ENCODE data around the gene FXYD1.

FXYD1 gene

DNA sequence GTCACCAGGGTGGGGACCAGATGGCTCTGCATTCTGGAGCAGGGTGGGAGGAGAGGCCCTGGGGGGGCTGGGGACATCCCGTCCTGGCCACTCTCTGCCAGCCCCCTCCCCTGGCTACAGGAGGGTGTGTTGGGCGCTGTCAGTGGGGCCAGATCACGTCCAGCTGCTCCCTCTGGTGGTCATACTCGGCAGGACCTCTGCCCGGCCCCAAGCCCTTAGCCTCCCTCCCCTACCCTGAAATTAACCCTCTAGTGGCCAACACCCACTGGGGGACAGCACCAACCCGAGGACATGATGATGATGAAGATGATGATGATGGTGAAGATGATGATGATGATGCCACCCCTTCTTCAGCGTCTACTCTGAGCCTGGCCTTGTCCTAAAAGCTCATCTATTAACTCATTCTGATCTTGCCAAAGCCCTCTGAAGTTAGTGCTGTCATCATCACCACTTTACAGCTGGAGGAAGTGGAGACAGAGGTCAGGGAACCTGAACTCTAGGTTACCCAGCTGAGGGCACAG lies 3.2 kb upstream of the FXYD1 start:
- TF ChIP-seq, protein P1, sequence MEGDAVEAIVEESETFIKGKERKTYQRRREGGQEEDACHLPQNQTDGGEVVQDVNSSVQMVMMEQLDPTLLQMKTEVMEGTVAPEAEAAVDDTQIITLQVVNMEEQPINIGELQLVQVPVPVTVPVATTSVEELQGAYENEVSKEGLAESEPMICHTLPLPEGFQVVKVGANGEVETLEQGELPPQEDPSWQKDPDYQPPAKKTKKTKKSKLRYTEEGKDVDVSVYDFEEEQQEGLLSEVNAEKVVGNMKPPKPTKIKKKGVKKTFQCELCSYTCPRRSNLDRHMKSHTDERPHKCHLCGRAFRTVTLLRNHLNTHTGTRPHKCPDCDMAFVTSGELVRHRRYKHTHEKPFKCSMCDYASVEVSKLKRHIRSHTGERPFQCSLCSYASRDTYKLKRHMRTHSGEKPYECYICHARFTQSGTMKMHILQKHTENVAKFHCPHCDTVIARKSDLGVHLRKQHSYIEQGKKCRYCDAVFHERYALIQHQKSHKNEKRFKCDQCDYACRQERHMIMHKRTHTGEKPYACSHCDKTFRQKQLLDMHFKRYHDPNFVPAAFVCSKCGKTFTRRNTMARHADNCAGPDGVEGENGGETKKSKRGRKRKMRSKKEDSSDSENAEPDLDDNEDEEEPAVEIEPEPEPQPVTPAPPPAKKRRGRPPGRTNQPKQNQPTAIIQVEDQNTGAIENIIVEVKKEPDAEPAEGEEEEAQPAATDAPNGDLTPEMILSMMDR (IDR thresholded peaks at IDR 0.05): peak; percentile 94
- Histone ChIP-seq H3K4me3 (peak overlapping the region; percentile 79), H3K27ac (peak overlapping the region; percentile 82 to 99)
- DNase-seq (ENCODE audit: low spot score): no peak

DNA sequence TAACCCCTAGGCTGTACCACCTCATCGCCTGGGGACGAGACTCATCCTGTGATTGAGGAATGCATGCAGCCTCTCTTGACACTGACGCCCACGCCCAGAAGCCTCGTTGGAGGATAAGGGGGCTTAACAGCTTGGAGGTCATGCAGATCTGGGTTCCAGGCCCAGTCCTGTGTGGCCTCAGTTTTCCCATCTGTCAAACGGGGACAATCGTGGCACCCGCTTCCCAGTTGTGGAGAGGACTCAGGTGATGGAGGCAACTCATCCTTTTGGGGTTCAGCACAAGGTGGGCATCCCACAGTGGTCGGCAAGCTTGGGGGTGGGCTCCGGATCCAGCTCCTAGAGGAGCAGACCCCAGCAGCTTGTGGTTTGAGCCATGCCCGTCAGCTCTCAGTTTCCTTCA lies 2.4 kb upstream of the FXYD1 start:
- TF ChIP-seq, protein P1 (IDR thresholded peaks at IDR 0.05): no peak
- no peak overlapping the region for H3K4me3 ChIP-seq
- peak overlapping the region in 1 of 2 donors; percentile 99 for H3K27ac ChIP-seq
- DNase-seq (ENCODE audit: low spot score): no peak

DNA sequence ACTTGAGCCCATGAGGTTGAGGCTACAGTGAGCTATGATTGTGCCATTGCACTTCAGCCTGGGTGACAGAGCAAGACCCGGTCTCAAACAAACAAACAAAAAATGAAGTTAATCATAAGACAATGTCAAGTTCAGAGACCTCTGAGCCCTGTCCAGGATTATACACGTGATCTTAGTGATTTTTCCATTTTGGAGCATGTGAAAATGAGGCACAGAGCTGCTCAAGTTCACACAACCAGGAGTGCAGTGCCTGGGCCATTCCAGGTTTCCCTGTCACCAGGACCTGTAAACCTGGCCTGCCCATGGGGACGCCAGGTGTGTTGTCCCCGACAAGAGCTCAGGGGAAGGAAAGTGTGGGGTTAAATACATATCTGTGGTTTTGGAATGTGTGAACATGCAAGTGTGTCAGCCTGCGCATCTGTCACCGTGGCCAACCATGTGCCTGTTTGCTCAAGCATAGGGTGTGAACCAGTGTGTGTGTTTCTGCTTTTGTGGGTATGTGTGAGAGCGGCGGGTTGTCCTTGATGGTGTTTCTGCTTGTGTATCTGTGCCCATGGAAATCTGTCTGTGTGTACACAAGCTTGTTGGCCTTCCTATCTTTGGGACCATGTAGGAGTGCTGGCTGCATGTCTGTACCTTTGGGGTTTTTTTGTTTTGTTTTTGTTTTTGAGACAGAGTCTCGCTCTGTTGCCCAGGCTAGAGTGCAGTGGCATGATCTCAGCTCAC lies 1.5 kb upstream of the FXYD1 start:
- H3K27ac ChIP-seq: peak overlapping the region; percentile 23 to 99
- H3K4me3 ChIP-seq: no peak overlapping the region
- TF ChIP-seq, protein P1 (IDR thresholded peaks at IDR 0.05): no peak
- DNase-seq (ENCODE audit: low spot score): no peak

DNA sequence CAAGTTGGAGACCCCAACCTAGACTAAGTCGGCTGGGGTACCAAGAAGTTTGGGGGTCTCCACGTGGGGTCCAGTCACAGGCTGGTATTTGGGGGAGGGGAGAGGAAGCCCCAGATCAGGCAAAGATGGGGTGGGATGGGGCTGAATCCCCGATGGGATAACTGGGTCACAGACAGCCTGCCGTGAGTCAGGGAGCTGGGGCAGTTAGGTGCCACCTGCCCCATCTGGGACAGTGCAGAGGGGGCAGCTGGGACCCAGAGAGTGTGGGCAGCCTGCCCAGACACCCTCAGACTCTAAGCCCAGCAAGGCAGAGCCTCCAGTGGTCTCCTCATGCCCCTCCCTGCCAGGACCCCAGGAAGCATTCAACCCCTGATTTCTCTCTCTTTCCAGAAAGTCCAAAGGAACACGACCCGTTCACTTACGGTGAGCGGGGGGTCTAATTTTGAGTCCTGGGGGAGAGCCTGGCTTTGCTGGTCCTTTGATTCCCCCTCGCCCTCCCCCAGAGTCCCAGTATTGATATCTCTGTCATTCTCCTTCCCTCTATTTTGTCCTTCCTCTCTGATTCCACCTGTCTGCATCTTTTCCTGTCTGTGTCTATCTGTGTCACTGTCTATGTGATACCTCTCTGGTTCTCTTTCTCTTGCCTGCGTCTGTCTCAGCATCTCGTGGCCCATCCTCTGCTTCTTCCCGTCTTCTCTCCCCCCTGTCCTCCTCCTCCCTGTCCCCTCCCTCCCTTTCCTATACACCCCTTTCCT lies 1.8 kb downstream of the FXYD1 start:
- peak overlapping the region; percentile 69 for H3K4me3 ChIP-seq
- TF ChIP-seq, protein P1 (IDR thresholded peaks at IDR 0.05): no peak
- DNase-seq (ENCODE audit: low spot score): no peak
- H3K27ac ChIP-seq: peak overlapping the region; percentile 99

DNA sequence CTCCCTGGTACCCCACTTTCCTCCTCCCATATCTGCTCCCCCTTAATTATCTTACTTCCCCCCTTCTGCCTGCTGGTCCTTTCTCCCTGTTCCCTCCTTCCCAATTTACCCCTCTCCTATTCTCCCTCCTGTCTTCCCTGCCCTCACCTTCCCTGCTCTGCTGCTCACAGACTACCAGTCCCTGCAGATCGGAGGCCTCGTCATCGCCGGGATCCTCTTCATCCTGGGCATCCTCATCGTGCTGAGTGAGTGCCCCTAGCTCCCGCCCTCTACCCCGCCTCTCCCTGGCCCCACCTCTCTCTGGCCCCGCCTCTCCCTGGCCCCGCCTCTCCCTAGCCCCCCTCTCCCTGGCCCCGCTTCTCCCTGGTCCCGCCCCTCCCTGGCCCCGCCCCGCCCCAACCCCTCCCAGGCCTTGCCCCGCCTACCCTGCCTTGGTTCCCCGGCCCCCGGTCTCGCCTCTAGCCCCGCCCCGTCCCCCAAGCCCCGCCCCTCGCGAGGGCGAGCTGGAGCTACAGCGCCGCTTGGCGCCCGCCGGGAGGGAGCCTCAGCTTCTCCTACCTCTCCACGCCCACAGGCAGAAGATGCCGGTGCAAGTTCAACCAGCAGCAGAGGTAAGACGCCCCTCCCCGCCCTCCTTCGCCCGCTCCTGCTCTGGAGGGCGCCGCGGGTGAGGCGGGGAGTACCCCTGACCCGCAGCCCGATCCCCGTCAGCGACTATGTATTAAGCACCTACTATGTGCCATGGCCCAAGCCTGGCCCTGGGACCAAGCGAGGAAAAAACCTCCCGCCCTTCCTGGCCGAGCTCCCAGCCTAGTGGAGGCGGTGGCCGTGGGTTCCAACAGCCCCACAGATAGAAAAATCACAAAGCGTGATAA lies 2.6 kb downstream of the FXYD1 start:
- Histone ChIP-seq H3K4me3 (peak overlapping the region; percentile 69), H3K27ac (peak overlapping the region; percentile 99)
- TF ChIP-seq, protein P1 (IDR thresholded peaks at IDR 0.05): peak; percentile 27
- DNase-seq (ENCODE audit: low spot score): peak; percentile 97

DNA sequence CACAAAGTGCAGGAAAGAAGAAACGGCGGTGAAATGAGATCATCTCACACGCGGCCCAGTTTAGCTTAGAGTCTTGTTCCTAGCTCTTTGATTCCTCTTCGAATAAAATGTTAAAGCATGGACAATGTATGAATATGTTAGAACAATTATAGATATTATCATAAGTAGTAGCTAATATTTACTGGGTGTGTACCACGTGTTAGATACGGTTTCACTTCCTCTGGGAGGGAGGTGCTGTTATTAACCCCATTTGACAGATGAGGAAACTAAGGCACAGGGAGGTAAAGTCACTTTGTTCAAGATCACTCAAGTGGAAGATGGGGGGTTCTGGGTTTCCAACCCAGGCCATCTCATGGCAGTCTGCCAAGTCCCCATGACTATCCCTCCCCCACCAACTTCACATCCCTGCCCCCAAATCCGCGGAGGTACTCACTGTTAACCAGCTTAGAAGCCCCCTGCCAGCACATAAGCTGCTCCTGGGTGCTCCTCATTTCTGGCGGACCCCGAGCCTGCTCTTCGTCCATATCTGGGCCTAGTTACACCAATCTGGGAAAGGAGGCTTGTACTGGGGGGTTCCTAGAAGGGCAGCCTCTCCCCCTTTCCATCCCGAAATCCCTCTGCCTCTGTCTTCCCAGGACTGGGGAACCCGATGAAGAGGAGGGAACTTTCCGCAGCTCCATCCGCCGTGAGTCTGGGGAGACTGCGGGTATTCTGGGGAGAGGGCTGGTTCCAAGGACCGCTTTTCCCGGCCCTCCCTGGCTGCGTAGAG lies 3.4 kb downstream of the FXYD1 start:
- H3K27ac ChIP-seq: peak overlapping the region in 1 of 2 donors; percentile 13
- DNase-seq (ENCODE audit: low spot score): no peak
- peak overlapping the region; percentile 49 for H3K4me3 ChIP-seq
- TF ChIP-seq, protein P1 (IDR thresholded peaks at IDR 0.05): no peak

Data from coronary artery (tissue), 2 donors.